ENCODE results near the gene ARHGAP45. TPM values are rescaled to one million over a fixed set of nuclear protein-coding genes. Genes with fewer than 3 reads are reported as not detected.
A peak's percentile ranks its signal among the peaks of the same experiment; 100 is the strongest.

ARHGAP45 gene
- total and polyA plus RNA-seq, 2 of the 8 experiments (the other 6 are each of a cell fraction or from before 2014, with no cell fraction given): 31.4 to 41.8 TPM

- no peak overlapping the region for H3K4ac ChIP-seq (replicated peaks; ENCODE audit: insufficient read length, low read depth, low read length)
- no peak overlapping the region for H3K18ac ChIP-seq (ENCODE audit: extremely low read depth, low read length)
- H3K79me1 ChIP-seq (ENCODE audit: low read depth, low read length): peaks cover 2% of the 10 kb centered on the region
- H3K27me3 ChIP-seq (replicated peaks in 1 of 4; ENCODE audit: control insufficient read depth in 3 of 4, extremely low read depth in 1 of 4, insufficient read depth in 3 of 4, low read length in 3 of 4): no peaks in the 10 kb centered on the region
- no peak overlapping the region for H4K91ac ChIP-seq (replicated peaks; ENCODE audit: insufficient read length, low read length)
- DNase-seq (ENCODE audit: low read depth in 1 of 2, low spot score in 2 of 2) (no peak), FAIRE-seq (no peak)
- CTCF ChIA-PET (ENCODE audit: partially characterized antibody): interaction anchor here (1.1 kb wide), 1 partner anchor 10 kb away, joined by 5 read pairs; no protein-coding TSS in a partner anchor
- H2AK5ac ChIP-seq (ENCODE audit: low read depth, low read length): no peak overlapping the region
- H3K36me3 ChIP-seq (ENCODE audit: control insufficient read depth in 2 of 4, insufficient read depth in 4 of 4, low read length in 3 of 4): peaks cover 8 to 38% (median 17%) of the 10 kb centered on the region in 4 experiments; a peak in 6 of 8 replicates
- no peak overlapping the region for H2AFZ ChIP-seq (ENCODE audit: low read length)
- 94% methylated on average over 52 of the region's 89 CpGs; no CpG with 5 or more reads in 1 of the 2 experiments for WGBS, 2 experiments (ENCODE audit: extremely low coverage in 1 of 2, insufficient coverage in 1 of 2, insufficient read length in 1 of 2, insufficient replicate concordance in 2 of 2, low coverage in 1 of 2, low lambda C conversion rate in 2 of 2, missing lambda C conversion rate in 1 of 2)
- H4K20me1 ChIP-seq (replicated peaks in 1 of 2; ENCODE audit: control insufficient read depth in 1 of 2, insufficient read depth in 2 of 2, low read length in 2 of 2): peaks cover 5 to 14% of the 10 kb centered on the region in 2 experiments
- POLR2A ChIA-PET (ENCODE audit: partially characterized antibody): interaction anchor here (1.0 to 9.8 kb wide), 6 partner anchors 10 to 121 kb away, joined by 3 to 116 read pairs (median 4); no protein-coding TSS in a partner anchor
- no peak overlapping the region for H2BK12ac ChIP-seq (ENCODE audit: low read depth, low read length)
- H2BK120ac ChIP-seq (replicated peaks; ENCODE audit: low read depth, low read length): no peak overlapping the region
- no peak overlapping the region for H3K4me3 ChIP-seq (ENCODE audit: extremely low read depth in 1 of 4, insufficient read depth in 2 of 4, low read depth in 3 of 4, low read length in 4 of 4)
- no peak overlapping the region for H3K9ac ChIP-seq (replicated peaks in 1 of 4; ENCODE audit: extremely low read depth in 1 of 4, low read depth in 3 of 4, low read length in 3 of 4)
- no peak overlapping the region for H3K14ac ChIP-seq (ENCODE audit: insufficient read length)
- H2BK20ac ChIP-seq (ENCODE audit: low read length): no peak overlapping the region
- H2BK5ac ChIP-seq (ENCODE audit: low read depth, low read length): no peak overlapping the region
- H4K5ac ChIP-seq (ENCODE audit: insufficient read length, low read depth, low read length): no peak overlapping the region
- no peak overlapping the region for H3K27ac ChIP-seq (ENCODE audit: low read depth, low read length)
- H3K79me2 ChIP-seq (ENCODE audit: control insufficient read depth in 1 of 2, insufficient read depth in 2 of 2, low read length in 2 of 2): no peaks in the 10 kb centered on the region; a peak in 1 of 4 replicates
- no peak overlapping the region for H3K56ac ChIP-seq (replicated peaks; ENCODE audit: insufficient read length, low read depth, low read length)
- H4K8ac ChIP-seq (ENCODE audit: extremely low read depth, insufficient read depth, low read length): no peak overlapping the region
- no peak overlapping the region for H3K23ac ChIP-seq (ENCODE audit: insufficient read length)
- H3K4me1 ChIP-seq (replicated peaks in 1 of 4; ENCODE audit: control insufficient read depth in 3 of 4, insufficient read depth in 4 of 4, low read length in 3 of 4): peaks cover 0 to 12% (median 6%) of the 10 kb centered on the region in 4 experiments; a peak in 5 of 7 replicates
- no peak overlapping the region for H2BK15ac ChIP-seq (ENCODE audit: low read length)
- H3K4me2 ChIP-seq (ENCODE audit: insufficient read depth in 1 of 2, low read depth in 2 of 2, low read length in 2 of 2): no peak overlapping the region
- no peaks in the 10 kb centered on the region for H3K9me3 ChIP-seq (ENCODE audit: insufficient read depth in 2 of 2, low read depth in 1 of 2, low read length in 1 of 2)
- H3K23me2 ChIP-seq (ENCODE audit: low read depth, low read length): peaks cover 7% of the 10 kb centered on the region; the same call in 1 of the 2 replicates
- no peak for TF ChIP-seq JUND (IDR thresholded peaks at IDR 0.05; ENCODE audit: low read length)
- no peak for TF ChIP-seq CEBPB (IDR thresholded peaks at IDR 0.05; ENCODE audit: low read depth, low read length)
- no peak for TF ChIP-seq CHD1 (IDR thresholded peaks at IDR 0.05; ENCODE audit: low read depth, low read length)
- TF ChIP-seq YY1 (IDR thresholded peaks at IDR 0.05; ENCODE audit: low read depth, low read length): 0 out of 2 replicates have a peak, but pooled peaks have one; percentile 8
- no peak for TF ChIP-seq GABPA (IDR thresholded peaks at IDR 0.05; ENCODE audit: borderline replicate concordance, insufficient read depth, low read length)
Measured at GRCh38 chr19:1108291-1109031, 41.5 kb downstream of the ARHGAP45 start.
